ENCODE measurements around the gene TRMO. TPM values are rescaled to one million over a fixed set of nuclear protein-coding genes. Genes with fewer than 3 reads are reported as not detected.

TRMO gene
- total RNA-seq, 1 experiment from 2014 or later = 8.6 TPM

- no peak overlapping the region for H2BK120ac ChIP-seq (ENCODE audit: low read depth, low read length, poor library complexity, severe bottlenecking)
- no peaks in the 10 kb centered on the region for H3K9me3 ChIP-seq (ENCODE audit: control insufficient read depth, low read depth, low read length)
- H3K27ac ChIP-seq (ENCODE audit: insufficient read length, low read depth, low read length) = no peak overlapping the region
- H3K4me2 ChIP-seq (ENCODE audit: insufficient read depth, insufficient read length, low read length) = no peak overlapping the region
- Mint-ChIP-seq H3K36me3 (ENCODE audit: insufficient read depth in 1 of 3, low read depth in 3 of 3) (no peaks in the 10 kb centered on the region), H3K9me3 (no peaks in the 10 kb centered on the region), H3K4me3 (no peak overlapping the region), H3K27me3 (ENCODE audit: low read depth) (peaks cover 2% of the 10 kb centered on the region), H3K4me1 (no peaks in the 10 kb centered on the region), H3K27ac (no peak overlapping the region; a peak in 1 of 7 replicates)
- no peak overlapping the region for H3K23ac ChIP-seq (ENCODE audit: insufficient read length, low read depth, low read length)
- H3K23me2 ChIP-seq (ENCODE audit: insufficient read length, low read depth, low read length, poor library complexity, severe bottlenecking) = no peaks in the 10 kb centered on the region
- H2AFZ ChIP-seq (ENCODE audit: low read length) = no peak overlapping the region
- no peak overlapping the region for H4K91ac ChIP-seq (ENCODE audit: insufficient read length, low read depth, low read length)
- H3K79me2 ChIP-seq (ENCODE audit: insufficient read depth, low read length) = no peaks in the 10 kb centered on the region
- no peak overlapping the region for H3K4ac ChIP-seq (ENCODE audit: low read depth, low read length)
- no peak overlapping the region for H4K5ac ChIP-seq (ENCODE audit: insufficient read length, low read depth, low read length)
- H2BK15ac ChIP-seq (ENCODE audit: low read depth, low read length) = no peak overlapping the region
- H3K14ac ChIP-seq (ENCODE audit: insufficient read depth, low read length) = no peak overlapping the region
- no peak overlapping the region for H3K9ac ChIP-seq (ENCODE audit: extremely low read depth, insufficient read length, low read length)
- H3K4me1 ChIP-seq (ENCODE audit: insufficient read depth, low read length) = no peaks in the 10 kb centered on the region
- no peaks in the 10 kb centered on the region for H3K27me3 ChIP-seq (ENCODE audit: insufficient read depth, low read length)
- peak; percentile 79 for TF ChIP-seq CTCF (conservative IDR thresholded peaks at IDR 0.05)
- H3K18ac ChIP-seq (ENCODE audit: insufficient read length, low read depth, low read length) = no peak overlapping the region
- H2BK5ac ChIP-seq (ENCODE audit: insufficient read length, low read length) = no peak overlapping the region
- H2BK12ac ChIP-seq (ENCODE audit: insufficient read length, low read depth, low read length) = no peak overlapping the region
- no peak overlapping the region for H3K56ac ChIP-seq (ENCODE audit: insufficient read length, low read depth, low read length)
- no peaks in the 10 kb centered on the region for H3K79me1 ChIP-seq (ENCODE audit: insufficient read depth, low read depth, low read length, poor library complexity, severe bottlenecking)
- H2BK20ac ChIP-seq (ENCODE audit: low read depth, low read length, poor library complexity, severe bottlenecking) = no peak overlapping the region
- WGBS (ENCODE audit: extremely low coverage, insufficient read length, low lambda C conversion rate) = no CpG with 5 or more reads among the region's 5 CpGs
- DNase-seq = no peak
- no peak overlapping the region for H2AK5ac ChIP-seq (ENCODE audit: insufficient read length, low read length)
- H4K8ac ChIP-seq (replicated peaks; ENCODE audit: insufficient read length, low read depth, low read length) = peak overlapping the region; percentile 60
- H4K20me1 ChIP-seq (ENCODE audit: control insufficient read depth, insufficient read depth, insufficient read length) = no peaks in the 10 kb centered on the region
- no peak overlapping the region for H3T11ph ChIP-seq (ENCODE audit: low read length)
These were observed 21.3 kb downstream of the TRMO start for GRCh38 chr9:97900738-97901565.

All from H9 (cell line).